ENCODE results near the gene MEIS2. TPM values are rescaled to one million over a fixed set of nuclear protein-coding genes. Genes with fewer than 3 reads are reported as not detected.

MEIS2 gene
- total and polyA plus RNA-seq, 7 donors, result 1.4 to 154 (median 76.0) TPM

GRCh38 chr15:37083610-37084009, 16.7 kb downstream of the MEIS2 start:
- intact Hi-C loops (cut with DNase I), result no loop called here
- no peaks in the 10 kb centered on the region for H3K9me3 ChIP-seq
- H3K27ac ChIP-seq, result peak overlapping the region; percentile 47 to 97 (median 88)
- no peak overlapping the region for H3K4me3 ChIP-seq
- H3K36me3 ChIP-seq, result peaks cover 0 to 42% (median 4%) of the 10 kb centered on the region in 4 donors
- DNase-seq, result no peak
- TF ChIP-seq POLR2A (IDR thresholded peaks at IDR 0.05) (no peak), POLR2AphosphoS5 (IDR thresholded peaks at IDR 0.05) (no peak), EP300 (IDR thresholded peaks at IDR 0.05) (no peak), CTCF (IDR thresholded peaks at IDR 0.05) (no peak)
- 55 to 72% methylated on average over 6 of the region's 6 CpGs for WGBS, 2 donors
- H3K4me1 ChIP-seq, result peaks cover 0 to 100% (median 86%) of the 10 kb centered on the region in 4 donors
- H3K27me3 ChIP-seq, result no peaks in the 10 kb centered on the region

- 83 to 91% methylated on average over 5 of the region's 5 CpGs for WGBS, 2 donors
- Histone ChIP-seq H3K27ac (peak overlapping the region; percentile 31 to 97 (median 88)), H3K4me1 (peaks cover 0 to 100% (median 85%) of the 10 kb centered on the region in 4 donors)
Measured at GRCh38 chr15:37081983-37082382, 18.4 kb downstream of the MEIS2 start.

GRCh38 chr15:37080261-37080921, 20.0 kb downstream of the MEIS2 start:
- WGBS, 2 donors, result 41 to 61% methylated on average over 5 of the region's 5 CpGs

More at GRCh38 chr15:37081983-37082382, 18.4 kb downstream of the MEIS2 start:
- H3K36me3 ChIP-seq, result peaks cover 0 to 33% (median 4%) of the 10 kb centered on the region in 4 donors
- H3K27me3 ChIP-seq, result no peaks in the 10 kb centered on the region
- no peak for DNase-seq
- no peak for TF ChIP-seq POLR2A (IDR thresholded peaks at IDR 0.05)
- TF ChIP-seq POLR2AphosphoS5 (IDR thresholded peaks at IDR 0.05), result peak in 1 of 4 donors; percentile 14
- TF ChIP-seq EP300 (IDR thresholded peaks at IDR 0.05), result no peak
- peak overlapping the region in 1 of 4 donors; percentile 9 for H3K4me3 ChIP-seq
- no peaks in the 10 kb centered on the region for H3K9me3 ChIP-seq
- intact Hi-C loops (cut with DNase I), result no loop called here

GRCh38 chr15:37079726-37080125, 20.6 kb downstream of the MEIS2 start:
- peak in 1 of 4 donors; percentile 5 for TF ChIP-seq POLR2AphosphoS5 (IDR thresholded peaks at IDR 0.05)
- TF ChIP-seq POLR2A (IDR thresholded peaks at IDR 0.05), result no peak
- TF ChIP-seq EP300 (IDR thresholded peaks at IDR 0.05), result no peak
- TF ChIP-seq CTCF (IDR thresholded peaks at IDR 0.05), result no peak
- 63 to 67% methylated on average over 6 of the region's 6 CpGs for WGBS, 2 donors
- H3K27ac ChIP-seq, result peak overlapping the region in 3 of 4 donors; percentile 22 to 97 (median 96)
- DNase-seq, result no peak
- peak overlapping the region in 2 of 4 donors; percentile 2 to 19 for H3K4me3 ChIP-seq
- peaks cover 0 to 31% (median 4%) of the 10 kb centered on the region in 4 donors for H3K36me3 ChIP-seq
- no peaks in the 10 kb centered on the region for H3K27me3 ChIP-seq
- no peaks in the 10 kb centered on the region for H3K9me3 ChIP-seq
- peaks cover 0 to 87% (median 74%) of the 10 kb centered on the region in 4 donors for H3K4me1 ChIP-seq
- intact Hi-C loops (cut with DNase I), result no loop called here

More at GRCh38 chr15:37080261-37080921, 20.0 kb downstream of the MEIS2 start:
- peaks cover 0 to 94% (median 76%) of the 10 kb centered on the region in 4 donors for H3K4me1 ChIP-seq
- intact Hi-C loops (cut with DNase I), result no loop called here
- peak overlapping the region in 2 of 4 donors; percentile 2 to 19 for H3K4me3 ChIP-seq
- no peaks in the 10 kb centered on the region for H3K9me3 ChIP-seq
- TF ChIP-seq POLR2A (IDR thresholded peaks at IDR 0.05), result no peak
- no peak for TF ChIP-seq EP300 (IDR thresholded peaks at IDR 0.05)
- H3K27me3 ChIP-seq, result no peaks in the 10 kb centered on the region
- DNase-seq, result no peak
- peaks cover 0 to 30% (median 4%) of the 10 kb centered on the region in 4 donors for H3K36me3 ChIP-seq
- peak overlapping the region in 3 of 4 donors; percentile 22 to 97 (median 96) for H3K27ac ChIP-seq

- H3K9me3 ChIP-seq, result no peaks in the 10 kb centered on the region
- no peak for DNase-seq
- no peak for TF ChIP-seq POLR2AphosphoS5 (IDR thresholded peaks at IDR 0.05)
- no peak for TF ChIP-seq EP300 (IDR thresholded peaks at IDR 0.05)
- no peak for TF ChIP-seq POLR2A (IDR thresholded peaks at IDR 0.05)
- TF ChIP-seq CTCF (IDR thresholded peaks at IDR 0.05), result no peak
- H3K27ac ChIP-seq, result peak overlapping the region in 2 of 4 donors; percentile 96 to 97
- H3K27me3 ChIP-seq, result no peaks in the 10 kb centered on the region
- WGBS, 2 donors, result 3 to 35% methylated on average over 1 of the region's 1 CpG
- H3K4me3 ChIP-seq, result no peak overlapping the region
- H3K4me1 ChIP-seq, result peaks cover 0 to 76% (median 64%) of the 10 kb centered on the region in 4 donors
- H3K36me3 ChIP-seq, result peaks cover 0 to 31% (median 2%) of the 10 kb centered on the region in 4 donors
- intact Hi-C loops (cut with DNase I), result no loop called here
Measured at GRCh38 chr15:37078566-37078965, 21.8 kb downstream of the MEIS2 start.
